Heart left ventricle (tissue), 13 donors: ENCODE measurements around the gene CEP85L.

Experiments
- POLR2A ChIP-seq, 2 donors: fragments of 450-650 bp; IDR thresholded peaks; one replicate each; pipeline ENCODE4 v1.6.1; 2017; ENCODE audit warnings: antibody characterized with exemption in 2 of 2, mild to moderate bottlenecking in 2 of 2, moderate library complexity in 2 of 2
- TF ChIP-seq, protein P1 (sequence below), 12 donors: fragments of 200-600 bp; sonication (generic) in 4 of 12; IDR thresholded peaks; one replicate each; pipeline versions ENCODE4 v1.5.0 to v1.8.0; 2018 to 2022; ENCODE audit warnings: antibody characterized with exemption in 12 of 12, mild to moderate bottlenecking in 5 of 12
- donor health status: ischemic (EF 13 %, LVEDD 7.1; RV severe dilation, severe dysfunction).
- donor health status: DM: no; HTN: yes; CAD: no.
- donor health status: DM: no; HTN: no; CAD: no.
- donor health status: ischemic (EF 25% LVEDD 6.9; RV normal size, moderate dysfunction).
- donor health status: ischemic (EF 25% LVEDD 5.7; RV mildly dilated, moderate dysfunction).
- donor health status: ischemic (EF 35%, LVEDD 5.7; RV mildly dilated, moderate dysfunction).
- donor health status: nonischemic (EF 11% LVEDD 7.7; RV severe dilation, severe dysfunction).
- donor health status: DM: yes; HTN: yes; CAD: no.
- donor health status: PGD.
- donor health status: ischemic (EF 29% LVEDD 5.4; RV normal size, mild dysfunction).
- donor health status: nonischemic (EF 23%, LVEDD 6.1; RV moderate dilation, normal function).

DNA sequence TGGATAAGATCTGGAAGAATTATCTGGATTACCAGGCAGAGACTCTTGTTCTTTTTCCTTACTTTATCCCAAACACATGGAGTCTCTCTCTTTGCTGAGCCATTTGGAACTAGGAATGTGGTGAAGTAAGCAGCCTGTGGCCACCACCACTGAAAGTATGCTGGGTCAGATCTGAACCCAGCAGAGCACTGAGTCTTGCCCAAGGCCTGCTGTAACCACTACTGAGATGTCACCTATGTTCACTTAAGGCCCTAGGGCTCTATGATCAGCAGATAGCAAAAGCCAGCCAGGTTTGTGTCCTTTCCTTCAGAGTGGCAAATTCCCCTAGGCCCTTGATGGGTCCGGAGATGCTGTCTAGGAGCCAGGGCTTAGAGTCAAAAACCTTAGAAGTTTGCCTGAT lies 206.6 kb downstream of the CEP85L start:
- no peak for TF ChIP-seq POLR2A (IDR thresholded peaks at IDR 0.05)
- TF ChIP-seq, protein P1, sequence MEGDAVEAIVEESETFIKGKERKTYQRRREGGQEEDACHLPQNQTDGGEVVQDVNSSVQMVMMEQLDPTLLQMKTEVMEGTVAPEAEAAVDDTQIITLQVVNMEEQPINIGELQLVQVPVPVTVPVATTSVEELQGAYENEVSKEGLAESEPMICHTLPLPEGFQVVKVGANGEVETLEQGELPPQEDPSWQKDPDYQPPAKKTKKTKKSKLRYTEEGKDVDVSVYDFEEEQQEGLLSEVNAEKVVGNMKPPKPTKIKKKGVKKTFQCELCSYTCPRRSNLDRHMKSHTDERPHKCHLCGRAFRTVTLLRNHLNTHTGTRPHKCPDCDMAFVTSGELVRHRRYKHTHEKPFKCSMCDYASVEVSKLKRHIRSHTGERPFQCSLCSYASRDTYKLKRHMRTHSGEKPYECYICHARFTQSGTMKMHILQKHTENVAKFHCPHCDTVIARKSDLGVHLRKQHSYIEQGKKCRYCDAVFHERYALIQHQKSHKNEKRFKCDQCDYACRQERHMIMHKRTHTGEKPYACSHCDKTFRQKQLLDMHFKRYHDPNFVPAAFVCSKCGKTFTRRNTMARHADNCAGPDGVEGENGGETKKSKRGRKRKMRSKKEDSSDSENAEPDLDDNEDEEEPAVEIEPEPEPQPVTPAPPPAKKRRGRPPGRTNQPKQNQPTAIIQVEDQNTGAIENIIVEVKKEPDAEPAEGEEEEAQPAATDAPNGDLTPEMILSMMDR (IDR thresholded peaks at IDR 0.05): no peak
